Heart right ventricle (tissue), 16 donors: ENCODE measurements around the gene KIF25. TPM values are rescaled to one million over a fixed set of nuclear protein-coding genes. Genes with fewer than 3 reads are reported as not detected.
A peak's percentile ranks its signal among the peaks of the same experiment; 100 is the strongest.

Experiments
- ATAC-seq, 8 donors: fragments of 200-7000 bp; cut with Tn5 transposase; one replicate each; pipeline ENCODE4 v1.9.1; 2020; ENCODE audit warnings: mild to moderate bottlenecking in 8 of 8, moderate library complexity in 8 of 8, moderate number of reproducible peaks in 1 of 8
- DNase-seq, 2 donors: peaks; one replicate each; pipeline ENCODE4 v3.0.0-alpha.2; 2020
- H3K27ac ChIP-seq, 10 donors: fragments of 200-600 bp; sonication (generic) in 2 of 10; one replicate each; pipeline versions ENCODE4 v1.5.0 to v1.8.0; 2020 to 2022; ENCODE audit warnings: mild to moderate bottlenecking in 3 of 10
- H3K27me3 ChIP-seq, 7 donors: fragments of 200-600 bp; one replicate each; pipeline ENCODE4 v1.8.0; 2021 to 2022; ENCODE audit warnings: mild to moderate bottlenecking in 2 of 7
- H3K36me3 ChIP-seq, 9 donors: fragments of 200-600 bp; sonication (generic) in 1 of 9; one replicate each; pipeline versions ENCODE4 v1.5.0 to v1.8.0; 2020 to 2022; ENCODE audit warnings: mild to moderate bottlenecking in 2 of 9
- H3K4me1 ChIP-seq, 9 donors: fragments of 200-600 bp; sonication (generic) in 1 of 9; one replicate each; pipeline versions ENCODE4 v1.5.0 to v1.8.0; 2020 to 2022; ENCODE audit warnings: mild to moderate bottlenecking in 4 of 9
- H3K4me3 ChIP-seq, 10 donors: fragments of 200-600 bp; sonication (generic) in 2 of 10; one replicate each; pipeline versions ENCODE4 v1.5.0 to v1.8.0; 2020 to 2022; ENCODE audit warnings: mild to moderate bottlenecking in 7 of 10, moderate library complexity in 2 of 10
- H3K9me3 ChIP-seq, 11 donors: fragments of 200-600 bp in 10 of 11; sonication (generic) in 2 of 11; one replicate each; pipeline versions ENCODE4 v1.5.0 to v1.8.0; 2013 to 2022; ENCODE audit warnings: mild to moderate bottlenecking in 2 of 11, control low read depth in 1 of 11, moderate library complexity in 1 of 11
- WGBS, 2 donors: extraction: QIAGEN DNeasy Blood & Tissue Kit; methylation state at CpG; one replicate each; pipeline ENCODE4 v1.1.7; 2013; ENCODE audit warnings: inconsistent platforms in 1 of 2; 5-methylcytosine and 5-hydroxymethylcytosine counted together
- intact Hi-C, 10 donors: fragments of 100-400 bp; cut with DNase I; formaldehyde crosslinking; loops; one replicate each; pipeline versions ENCODE4 v1.11.1 to v1.14.2; 2022
- polyA plus RNA-seq, 2 donors: library from polyadenylated mRNA; stranded (reverse); fragments of 200-250 nt; gene quantifications; one replicate each; pipeline ENCODE4 v1.2.3, GENCODE V29; 2013
- total RNA-seq, 10 donors: library from RNA; stranded (reverse); fragmentation: NEBNext Ultra II Directional in 3 of 10; extraction: Animal tissue kit (Norgen Biotek cat#: 25700) in 3 of 10; gene quantifications; one replicate each; pipeline versions ENCODE4 v1.2.1 to v1.2.4, GENCODE V29; 2021 to 2023
- TF ChIP-seq, protein P1 (sequence below), 9 donors: fragments of 200-600 bp; sonication (generic) in 2 of 9; IDR thresholded peaks; one replicate each; pipeline versions ENCODE4 v1.5.0 to v1.8.0; 2021 to 2022; ENCODE audit warnings: antibody characterized with exemption in 9 of 9, mild to moderate bottlenecking in 5 of 9, moderate library complexity in 1 of 9
- donor health status: Arrhythmogenic right ventricular cardiomyopathy.
- donor health status: ischemic (EF 13 %, LVEDD 7.1; RV severe dilation, severe dysfunction).
- donor health status: healthy with polysubstance abuse.
- donor health status: DM: no; HTN: yes; CAD: no.
- donor health status: DM: no; HTN: no; CAD: no.
- donor health status: ischemic (EF 25% LVEDD 6.9; RV normal size, moderate dysfunction).
- donor health status: ischemic (EF 25% LVEDD 5.7; RV mildly dilated, moderate dysfunction).
- donor health status: healthy.
- donor health status: DM: yes; HTN: yes; CAD: no.
- donor health status: Ischemic cardiomyopathy.
- donor health status: ischemic (EF 35%, LVEDD 5.7; RV mildly dilated, moderate dysfunction).
- donor health status: nonischemic (EF 11% LVEDD 7.7; RV severe dilation, severe dysfunction).
- donor health status: DM: yes; HTN: yes; CAD: no.
- donor health status: PGD.
- donor health status: ischemic (EF 29% LVEDD 5.4; RV normal size, mild dysfunction).
- donor health status: nonischemic (EF 23%, LVEDD 6.1; RV moderate dilation, normal function).

The KIF25 gene
- total and polyA plus RNA-seq, 12 donors: 0.18 to 0.95 (median 0.39) TPM; not detected in 4

DNA sequence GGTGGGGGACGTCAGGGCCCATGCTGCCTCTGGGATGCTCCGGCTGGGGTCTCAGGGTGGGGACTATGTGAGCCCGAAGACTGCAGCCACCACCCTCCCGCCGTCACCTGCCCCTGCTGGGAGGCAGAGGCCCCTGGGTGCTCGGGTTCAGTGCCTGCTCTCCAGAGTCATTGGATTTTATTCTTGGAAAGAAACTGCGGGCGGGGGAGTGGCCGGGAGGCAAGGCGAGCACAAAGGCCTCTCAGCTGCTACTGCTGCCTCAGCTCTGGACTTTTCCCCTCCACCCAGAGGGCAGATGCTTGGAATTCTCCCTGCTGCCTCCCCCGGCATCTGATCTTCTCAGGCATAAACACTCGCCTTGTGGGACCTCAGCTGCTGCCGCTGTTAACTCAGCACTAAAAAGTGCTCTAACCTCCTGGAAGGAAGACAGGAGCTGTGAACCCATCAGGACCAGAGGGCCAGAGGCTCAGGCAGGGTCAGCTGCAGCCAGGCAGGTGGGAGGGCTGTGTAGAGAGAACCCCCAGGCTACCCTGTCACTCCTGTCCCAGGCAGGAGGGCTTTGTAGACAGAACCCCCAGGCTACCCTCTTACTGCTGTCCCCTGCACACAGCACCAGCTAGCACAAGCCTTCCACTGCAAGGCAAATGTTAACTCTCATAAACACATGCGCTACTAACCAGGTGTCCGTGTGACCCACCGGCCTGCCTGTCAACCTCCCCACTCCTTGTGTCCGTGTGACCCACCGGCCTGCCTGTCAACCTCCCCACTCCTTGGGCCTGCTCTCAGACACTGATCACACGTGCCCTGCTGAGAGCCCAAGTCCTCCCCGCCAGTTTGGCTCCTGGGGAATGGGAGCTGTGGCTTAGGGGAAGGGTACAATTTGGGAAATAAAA, 90.9 kb downstream of the KIF25 start:
- H3K27me3 ChIP-seq: no peaks in the 10 kb centered on the region
- no peak overlapping the region for H3K4me3 ChIP-seq
- DNase-seq: peak in 1 of 2 donors; percentile 48
- peaks cover 0 to 8% (median 0%) of the 10 kb centered on the region in 11 donors for H3K9me3 ChIP-seq
- TF ChIP-seq, protein P1, sequence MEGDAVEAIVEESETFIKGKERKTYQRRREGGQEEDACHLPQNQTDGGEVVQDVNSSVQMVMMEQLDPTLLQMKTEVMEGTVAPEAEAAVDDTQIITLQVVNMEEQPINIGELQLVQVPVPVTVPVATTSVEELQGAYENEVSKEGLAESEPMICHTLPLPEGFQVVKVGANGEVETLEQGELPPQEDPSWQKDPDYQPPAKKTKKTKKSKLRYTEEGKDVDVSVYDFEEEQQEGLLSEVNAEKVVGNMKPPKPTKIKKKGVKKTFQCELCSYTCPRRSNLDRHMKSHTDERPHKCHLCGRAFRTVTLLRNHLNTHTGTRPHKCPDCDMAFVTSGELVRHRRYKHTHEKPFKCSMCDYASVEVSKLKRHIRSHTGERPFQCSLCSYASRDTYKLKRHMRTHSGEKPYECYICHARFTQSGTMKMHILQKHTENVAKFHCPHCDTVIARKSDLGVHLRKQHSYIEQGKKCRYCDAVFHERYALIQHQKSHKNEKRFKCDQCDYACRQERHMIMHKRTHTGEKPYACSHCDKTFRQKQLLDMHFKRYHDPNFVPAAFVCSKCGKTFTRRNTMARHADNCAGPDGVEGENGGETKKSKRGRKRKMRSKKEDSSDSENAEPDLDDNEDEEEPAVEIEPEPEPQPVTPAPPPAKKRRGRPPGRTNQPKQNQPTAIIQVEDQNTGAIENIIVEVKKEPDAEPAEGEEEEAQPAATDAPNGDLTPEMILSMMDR (IDR thresholded peaks at IDR 0.05): no peak
- intact Hi-C loops: no loop called here
- peak overlapping the region in 2 of 10 donors; percentile 4 to 25 for H3K27ac ChIP-seq
- peak in 7 of 8 donors; percentile 37 to 77 (median 54) for ATAC-seq
- H3K36me3 ChIP-seq: no peaks in the 10 kb centered on the region
- H3K4me1 ChIP-seq: peaks cover 0 to 17% (median 12%) of the 10 kb centered on the region in 9 donors
- 42 to 55% methylated on average over 20 of the region's 20 CpGs for WGBS, 2 donors

DNA sequence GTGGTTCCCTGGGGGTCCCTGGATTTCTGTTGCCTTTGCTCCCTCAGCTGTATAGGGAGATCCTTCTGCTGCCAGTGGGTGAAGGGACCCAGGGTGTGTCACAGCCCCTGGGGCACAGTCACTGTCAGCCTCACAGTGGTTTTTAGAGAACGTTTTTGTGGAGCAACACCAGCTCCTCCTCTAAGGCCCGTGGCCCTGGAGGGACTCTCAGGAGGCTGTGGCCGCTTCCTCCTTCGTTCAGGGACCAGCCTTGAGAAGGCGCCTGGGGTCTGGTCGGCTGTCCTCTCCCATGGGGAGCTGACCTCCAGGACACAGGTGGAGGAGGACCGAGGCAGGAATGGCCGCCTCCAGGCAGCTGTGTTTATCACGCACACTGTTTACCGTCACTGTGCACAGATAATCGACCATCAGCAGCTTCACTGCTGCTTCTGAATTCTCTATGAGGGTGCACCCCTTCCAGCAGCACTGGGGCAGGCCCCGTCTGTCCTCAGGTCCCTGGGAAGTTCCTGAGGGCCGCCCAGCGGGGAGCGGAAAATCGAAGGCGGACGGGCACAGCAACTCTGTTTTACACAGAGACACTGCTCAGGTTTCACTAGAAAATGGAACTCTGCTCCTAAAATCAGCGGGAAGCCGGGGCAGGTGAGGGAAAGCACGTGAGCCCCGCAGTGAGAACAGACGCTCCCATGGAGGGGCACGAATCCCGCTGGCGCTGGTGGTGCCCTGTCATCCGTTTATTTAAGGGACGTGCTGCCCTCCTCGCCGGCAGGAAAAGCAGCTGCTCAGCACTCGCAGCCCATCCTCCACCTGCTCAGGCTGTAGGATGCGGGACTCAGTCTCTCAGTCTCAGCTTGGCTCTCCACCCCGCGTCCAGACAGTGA, 92.0 kb downstream of the KIF25 start:
- 88 to 93% methylated on average over 34 of the region's 34 CpGs for WGBS, 2 donors
- no peaks in the 10 kb centered on the region for H3K27me3 ChIP-seq
- H3K4me3 ChIP-seq: no peak overlapping the region
- H3K36me3 ChIP-seq: no peaks in the 10 kb centered on the region
- ATAC-seq (no peak), DNase-seq (no peak)
- peaks cover 0 to 20% (median 12%) of the 10 kb centered on the region in 9 donors for H3K4me1 ChIP-seq
- H3K9me3 ChIP-seq: peaks cover 0 to 8% (median 0%) of the 10 kb centered on the region in 11 donors
- TF ChIP-seq, protein P1 (IDR thresholded peaks at IDR 0.05): no peak
- intact Hi-C loops: no loop called here
- H3K27ac ChIP-seq: no peak overlapping the region

DNA sequence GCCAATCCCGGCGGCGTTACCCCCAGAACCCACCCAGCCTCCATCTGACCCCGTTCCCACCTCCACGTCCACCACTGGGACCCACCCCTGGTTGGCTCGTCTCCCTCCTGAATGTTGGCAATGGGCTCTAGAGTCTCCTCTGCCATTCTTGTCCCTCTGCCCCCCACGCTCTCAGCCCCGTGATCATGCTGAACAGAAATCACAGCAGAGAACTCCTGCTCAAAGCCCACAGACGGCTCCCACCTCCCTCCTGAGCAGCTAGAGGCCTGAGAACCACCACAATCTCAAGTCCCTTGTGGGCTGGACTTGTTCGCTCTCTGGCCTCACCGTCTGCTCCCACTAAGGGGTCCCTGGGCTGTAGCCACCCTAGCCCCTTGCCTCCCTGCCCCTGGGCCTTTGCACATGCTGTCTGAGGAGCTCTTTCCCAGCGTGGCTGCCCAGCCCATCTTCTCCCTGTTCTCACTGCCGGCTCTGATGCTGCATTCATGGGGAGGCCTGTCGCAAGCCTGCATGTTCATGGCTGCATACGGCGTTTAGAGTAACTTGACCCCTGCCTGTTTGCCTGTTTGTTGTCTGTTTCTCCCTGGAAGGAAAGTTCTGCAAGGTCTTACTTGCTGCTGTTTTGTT, 92.7 kb downstream of the KIF25 start:
- TF ChIP-seq, protein P1 (IDR thresholded peaks at IDR 0.05): no peak
- H3K9me3 ChIP-seq: peaks cover 0 to 8% (median 0%) of the 10 kb centered on the region in 11 donors
- H3K36me3 ChIP-seq: no peaks in the 10 kb centered on the region
- DNase-seq (no peak), ATAC-seq (no peak)
- H3K27ac ChIP-seq: no peak overlapping the region
- H3K4me1 ChIP-seq: peaks cover 0 to 20% (median 12%) of the 10 kb centered on the region in 9 donors
- intact Hi-C loops: no loop called here
- H3K4me3 ChIP-seq: no peak overlapping the region
- no peaks in the 10 kb centered on the region for H3K27me3 ChIP-seq
- WGBS, 2 donors: 76 to 77% methylated on average over 16 of the region's 16 CpGs

DNA sequence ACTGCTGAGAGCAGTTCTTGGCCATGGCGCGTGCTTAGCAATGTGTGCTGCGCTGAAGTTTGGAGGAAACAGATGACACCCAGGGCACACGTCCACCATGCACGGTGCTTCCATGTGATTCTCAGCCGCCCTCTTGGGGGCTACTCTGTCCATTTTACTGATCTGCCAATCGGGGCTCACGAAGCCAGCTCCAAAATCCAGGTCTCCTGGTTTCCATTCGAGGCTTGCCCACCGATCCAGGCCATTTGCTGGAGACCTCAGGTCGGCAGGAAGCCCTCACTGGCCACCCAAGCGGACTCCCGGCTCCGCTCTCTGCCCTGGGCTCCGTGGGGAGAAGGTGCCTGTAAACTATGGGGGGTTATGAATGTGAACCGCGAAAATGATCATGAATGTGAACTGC, 93.2 kb downstream of the KIF25 start:
- TF ChIP-seq, protein P1 (IDR thresholded peaks at IDR 0.05): no peak
- intact Hi-C loops: no loop called here
- Histone ChIP-seq H3K27me3 (no peaks in the 10 kb centered on the region), H3K9me3 (peaks cover 0 to 8% (median 0%) of the 10 kb centered on the region in 11 donors), H3K36me3 (no peaks in the 10 kb centered on the region), H3K4me3 (no peak overlapping the region), H3K4me1 (peaks cover 0 to 20% (median 12%) of the 10 kb centered on the region in 9 donors), H3K27ac (no peak overlapping the region)
- no peak for ATAC-seq
- WGBS, 2 donors: 84 to 89% methylated on average over 17 of the region's 17 CpGs
- DNase-seq: no peak
